ENCODE data around the gene PIM1. TPM values are rescaled to one million over a fixed set of nuclear protein-coding genes. Genes with fewer than 3 reads are reported as not detected.

Gene PIM1
- total RNA-seq, 4 donors from 2014 or later: 16.1 to 35.9 (median 22.6) TPM

- no peak for TF ChIP-seq CTCF (IDR thresholded peaks at IDR 0.05; ENCODE audit: low read depth)
Measured at GRCh38 chr6:37134396-37135191, 35.4 kb upstream of the PIM1 start.

- no peak for TF ChIP-seq CTCF (IDR thresholded peaks at IDR 0.05; ENCODE audit: low read depth)
Measured at GRCh38 chr6:37135835-37136694, 33.9 kb upstream of the PIM1 start.

GRCh38 chr6:37136821-37137200 is 33.1 kb upstream of the PIM1 start:
- TF ChIP-seq CTCF (IDR thresholded peaks at IDR 0.05; ENCODE audit: low read depth): no peak

GRCh38 chr6:37137201-37138090 is 32.5 kb upstream of the PIM1 start:
- no peak for TF ChIP-seq CTCF (IDR thresholded peaks at IDR 0.05; ENCODE audit: low read depth)

GRCh38 chr6:37138856-37139229 is 31.1 kb upstream of the PIM1 start:
- TF ChIP-seq CTCF (IDR thresholded peaks at IDR 0.05; ENCODE audit: low read depth): no peak

GRCh38 chr6:37139230-37139962 is 30.6 kb upstream of the PIM1 start:
- no peak for TF ChIP-seq CTCF (IDR thresholded peaks at IDR 0.05; ENCODE audit: low read depth)

All from subcutaneous adipose tissue (tissue), 4 donors.